Activated B cell treated with CpG ODN at 0.5 μM for 24 hours (primary cell): ENCODE data around the gene ULBP2. TPM values are rescaled to one million over a fixed set of nuclear protein-coding genes. Genes with fewer than 3 reads are reported as not detected.
A peak's percentile ranks its signal among the peaks of the same experiment; 100 is the strongest.

Experiments
- ATAC-seq: fragments of 200-7000 bp; cut with Tn5 transposase; one replicate; pipeline ENCODE4 v1.10.0; 2021; ENCODE audit warnings: low read depth, mild to moderate bottlenecking, moderate library complexity
- CTCF ChIA-PET: fragments of 350-600 bp; sonication (Branson Sonifier 250); formaldehyde crosslinking; loops from one replicate; lab custom pipeline; 2021; ENCODE audit warnings: antibody characterized with exemption; lab: Charles Lee
- POLR2A ChIA-PET: fragments of 350-600 bp; sonication (Branson Sonifier 250); formaldehyde crosslinking; loops from one replicate; lab custom pipeline; 2021; ENCODE audit warnings: antibody characterized with exemption; lab: Charles Lee
- DNase-seq: peaks from one replicate; pipeline ENCODE4 v3.0.0; 2022
- H3K27ac Mint-ChIP-seq: one replicate; pipeline ENCODE4 v1.8.0; 2020; ENCODE audit warnings: mixed read lengths
- H3K27me3 Mint-ChIP-seq: one replicate; pipeline ENCODE4 v1.8.0; 2021; ENCODE audit warnings: mixed read lengths
- H3K36me3 Mint-ChIP-seq: one replicate; pipeline ENCODE4 v1.8.0; 2021; ENCODE audit warnings: low read depth, mixed read lengths
- H3K4me1 Mint-ChIP-seq: one replicate; pipeline ENCODE4 v1.8.0; 2021; ENCODE audit warnings: mixed read lengths
- H3K4me3 Mint-ChIP-seq: one replicate; pipeline ENCODE4 v1.8.0; 2020; ENCODE audit warnings: mild to moderate bottlenecking, mixed read lengths
- H3K9me3 Mint-ChIP-seq: one replicate; pipeline ENCODE4 v1.8.0; 2020; ENCODE audit warnings: mixed read lengths
- intact Hi-C: fragments of 100-400 bp; cut with micrococcal nuclease; formaldehyde crosslinking; loops from one replicate; pipeline ENCODE4 v1.15.1; 2024
- total RNA-seq: library from RNA; stranded (reverse); gene quantifications from 2 replicates; pipeline ENCODE4 v1.2.3, GENCODE V29; 2022
- TF ChIP-seq, protein P1 (sequence below): fragments of 200-600 bp; IDR thresholded peaks from one replicate; pipeline ENCODE4 v1.8.0; 2022; ENCODE audit warnings: antibody characterized with exemption, mild to moderate bottlenecking

The ULBP2 gene, protein sequence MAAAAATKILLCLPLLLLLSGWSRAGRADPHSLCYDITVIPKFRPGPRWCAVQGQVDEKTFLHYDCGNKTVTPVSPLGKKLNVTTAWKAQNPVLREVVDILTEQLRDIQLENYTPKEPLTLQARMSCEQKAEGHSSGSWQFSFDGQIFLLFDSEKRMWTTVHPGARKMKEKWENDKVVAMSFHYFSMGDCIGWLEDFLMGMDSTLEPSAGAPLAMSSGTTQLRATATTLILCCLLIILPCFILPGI
- total RNA-seq: 0.29 and 0.37 TPM in 2 replicates

DNA sequence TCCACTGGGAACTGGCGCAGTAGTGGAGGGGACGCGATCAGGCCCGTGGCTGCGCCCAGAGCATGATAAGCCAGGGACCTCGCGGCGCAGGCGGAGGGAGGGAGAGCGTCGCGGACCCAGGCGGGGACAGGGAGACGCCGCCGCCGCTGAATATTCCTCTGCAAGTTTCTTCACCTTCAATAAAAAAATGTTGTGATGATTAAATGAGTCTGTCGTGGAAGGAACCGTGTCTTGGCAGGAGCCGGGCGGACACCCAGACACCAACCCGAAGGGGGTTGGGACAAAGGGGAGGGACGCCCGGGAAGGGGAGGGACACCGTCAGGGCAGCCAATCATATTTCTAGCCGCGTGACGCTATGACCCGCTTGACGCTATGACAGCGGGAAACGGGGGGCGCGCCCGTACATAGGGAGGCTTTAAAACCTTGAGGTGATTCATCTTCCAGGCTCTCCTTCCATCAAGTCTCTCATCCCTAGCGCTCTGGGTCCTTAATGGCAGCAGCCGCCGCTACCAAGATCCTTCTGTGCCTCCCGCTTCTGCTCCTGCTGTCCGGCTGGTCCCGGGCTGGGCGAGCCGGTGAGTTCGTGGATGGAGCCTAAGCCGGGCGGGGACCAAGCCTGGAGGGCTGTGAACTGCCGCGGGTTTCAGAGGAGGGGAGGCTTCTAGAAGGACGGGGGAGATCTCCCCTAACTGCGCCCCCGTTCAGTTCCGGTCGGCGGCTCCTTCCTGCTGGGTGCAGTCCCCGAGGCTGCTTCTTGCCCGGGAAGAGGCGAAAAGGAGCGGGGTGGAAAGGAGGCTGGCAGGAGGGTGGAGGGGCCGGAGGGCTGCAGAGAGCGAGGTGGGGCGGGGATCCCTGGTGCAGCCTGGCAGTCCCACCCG, at the start of gene ULBP2:
ULBP2 (plus strand) TSS at position 432 of the 878 bp plus-strand sequence; CDS start at position 491, 59 bp downstream.
- Mint-ChIP-seq H3K36me3 (peaks cover 2% of the 10 kb centered on the region), H3K27ac (peak within 1 kb of the TSS; percentile 73), H3K27me3 (peaks cover 46% of the 10 kb centered on the region), H3K9me3 (no peaks in the 10 kb centered on the region), H3K4me3 (peak within 1 kb of the TSS; percentile 89), H3K4me1 (peaks cover 43% of the 10 kb centered on the region)
- intact Hi-C loops: loop anchor here (5.0 kb wide), 1 partner anchor 80 kb away; the partner anchor contains the start of gene LRP11
- TF ChIP-seq, protein P1, sequence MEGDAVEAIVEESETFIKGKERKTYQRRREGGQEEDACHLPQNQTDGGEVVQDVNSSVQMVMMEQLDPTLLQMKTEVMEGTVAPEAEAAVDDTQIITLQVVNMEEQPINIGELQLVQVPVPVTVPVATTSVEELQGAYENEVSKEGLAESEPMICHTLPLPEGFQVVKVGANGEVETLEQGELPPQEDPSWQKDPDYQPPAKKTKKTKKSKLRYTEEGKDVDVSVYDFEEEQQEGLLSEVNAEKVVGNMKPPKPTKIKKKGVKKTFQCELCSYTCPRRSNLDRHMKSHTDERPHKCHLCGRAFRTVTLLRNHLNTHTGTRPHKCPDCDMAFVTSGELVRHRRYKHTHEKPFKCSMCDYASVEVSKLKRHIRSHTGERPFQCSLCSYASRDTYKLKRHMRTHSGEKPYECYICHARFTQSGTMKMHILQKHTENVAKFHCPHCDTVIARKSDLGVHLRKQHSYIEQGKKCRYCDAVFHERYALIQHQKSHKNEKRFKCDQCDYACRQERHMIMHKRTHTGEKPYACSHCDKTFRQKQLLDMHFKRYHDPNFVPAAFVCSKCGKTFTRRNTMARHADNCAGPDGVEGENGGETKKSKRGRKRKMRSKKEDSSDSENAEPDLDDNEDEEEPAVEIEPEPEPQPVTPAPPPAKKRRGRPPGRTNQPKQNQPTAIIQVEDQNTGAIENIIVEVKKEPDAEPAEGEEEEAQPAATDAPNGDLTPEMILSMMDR: no peak
- DNase-seq (peak; percentile 53), ATAC-seq (peak; percentile 70)
- ChIA-PET CTCF (no interaction called here), POLR2A (interaction anchor here (0.6 kb wide), 1 partner anchor 63 kb away, joined by 5 read pairs; no protein-coding TSS in a partner anchor)

- Mint-ChIP-seq H3K27ac (no peak overlapping the region), H3K27me3 (peaks cover 30% of the 10 kb centered on the region), H3K4me3 (no peak overlapping the region), H3K36me3 (no peaks in the 10 kb centered on the region), H3K4me1 (no peaks in the 10 kb centered on the region), H3K9me3 (no peaks in the 10 kb centered on the region)
- POLR2A ChIA-PET: no interaction called here
- CTCF ChIA-PET: interaction anchor here (0.9 kb wide), 1 partner anchor 27 kb away, joined by 3 read pairs; no protein-coding TSS in a partner anchor
- no peak for ATAC-seq
- TF ChIP-seq, protein P1: no peak
- intact Hi-C loops: no loop called here
- no peak for DNase-seq
These were observed 46.7 kb upstream of the ULBP2 start for GRCh38 chr6:149895048-149895590.

DNA sequence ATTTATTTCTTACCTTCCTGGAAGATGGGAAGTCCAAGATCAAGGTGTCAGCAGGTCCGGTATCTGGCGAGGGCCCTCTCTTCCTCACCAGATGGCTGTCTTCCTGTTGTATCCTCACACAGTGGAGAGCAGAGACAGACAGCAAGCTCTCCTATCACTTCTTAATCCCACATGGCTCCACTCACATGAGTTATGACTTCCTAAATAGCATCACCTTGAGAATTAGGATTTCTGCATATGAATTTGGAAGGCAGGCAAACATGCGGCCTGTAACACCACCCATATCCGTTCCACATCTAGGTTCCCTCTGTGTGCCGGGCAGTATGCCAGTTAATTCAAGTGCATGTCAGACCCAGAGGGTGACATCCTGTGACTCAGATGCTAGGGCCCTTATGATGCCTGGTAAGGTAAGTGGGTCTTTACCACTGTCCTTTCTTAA, 46.0 kb upstream of the ULBP2 start:
- Mint-ChIP-seq H3K4me1 (no peaks in the 10 kb centered on the region), H3K36me3 (no peaks in the 10 kb centered on the region), H3K4me3 (no peak overlapping the region), H3K9me3 (no peaks in the 10 kb centered on the region), H3K27me3 (peaks cover 35% of the 10 kb centered on the region), H3K27ac (no peak overlapping the region)
- DNase-seq (no peak), ATAC-seq (no peak)
- ChIA-PET POLR2A (no interaction called here), CTCF (no interaction called here)
- intact Hi-C loops: no loop called here
- TF ChIP-seq, protein P1: no peak

DNA sequence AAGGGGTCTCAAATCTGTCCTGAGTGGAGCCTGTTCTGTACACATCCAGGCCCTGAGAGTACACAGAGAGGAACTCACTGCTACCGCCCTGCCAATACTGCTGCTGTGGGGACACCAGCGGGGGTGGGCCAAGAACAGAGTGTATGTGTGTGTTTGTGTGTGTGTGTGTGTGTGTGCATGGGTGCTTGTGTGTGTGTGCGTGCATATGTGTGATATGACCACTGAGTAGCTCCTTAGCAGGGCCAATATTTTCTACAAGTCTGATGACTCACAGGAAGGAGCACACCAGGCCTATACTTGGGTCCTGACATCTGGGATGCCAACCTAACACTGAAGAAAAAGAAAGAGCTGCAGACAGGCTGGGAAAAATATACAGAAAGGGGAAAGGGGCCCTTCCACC, 45.3 kb upstream of the ULBP2 start:
- Mint-ChIP-seq H3K9me3 (no peaks in the 10 kb centered on the region), H3K4me1 (no peaks in the 10 kb centered on the region), H3K4me3 (no peak overlapping the region), H3K27me3 (peaks cover 36% of the 10 kb centered on the region), H3K27ac (no peak overlapping the region), H3K36me3 (no peaks in the 10 kb centered on the region)
- ChIA-PET CTCF (no interaction called here), POLR2A (no interaction called here)
- intact Hi-C loops: no loop called here
- TF ChIP-seq, protein P1: no peak
- DNase-seq: no peak
- ATAC-seq: no peak
